ENCODE results near the gene NEK9.

The NEK9 gene

GRCh38 chr14:75126679-75127473, at the start of gene NEK9:
TSS of gene NEK9 (minus strand) at chr14:75127048. CDS start at chr14:75126921, 127 bp downstream.
- no peak for TF ChIP-seq CTCF (IDR thresholded peaks at IDR 0.05)

GRCh38 chr14:75176142-75176820, 49.4 kb upstream of the NEK9 start, which contains the start of gene TMED10:
TSS of gene TMED10 (minus strand) at chr14:75176612. CDS start at chr14:75176579, 33 bp downstream.
- peak; percentile 14; the same call in 1 of the 2 replicates for TF ChIP-seq CTCF (IDR thresholded peaks at IDR 0.05)

GRCh38 chr14:75175677-75176141, 48.9 kb upstream of the NEK9 start:
- TF ChIP-seq CTCF (IDR thresholded peaks at IDR 0.05) = no peak

GRCh38 chr14:75174066-75174465, 47.2 kb upstream of the NEK9 start:
- TF ChIP-seq CTCF (IDR thresholded peaks at IDR 0.05) = no peak

- TF ChIP-seq CTCF (IDR thresholded peaks at IDR 0.05) = no peak
Observed at GRCh38 chr14:75170772-75171171, 43.9 kb upstream of the NEK9 start.

- no peak for TF ChIP-seq CTCF (IDR thresholded peaks at IDR 0.05)
Observed at GRCh38 chr14:75168586-75169335, 41.9 kb upstream of the NEK9 start.

- no peak for TF ChIP-seq CTCF (IDR thresholded peaks at IDR 0.05)
Observed at GRCh38 chr14:75167325-75167724, 40.5 kb upstream of the NEK9 start.

All from LNCAP (cell line).